Thyroid gland (tissue), 4 donors: Measurements from ENCODE around the gene ADGRE3. TPM values are rescaled to one million over a fixed set of nuclear protein-coding genes. Genes with fewer than 3 reads are reported as not detected.
"Not testable (repeated sequence)": the region's sequence is repeated elsewhere in the genome, so short reads cannot be mapped to it uniquely, and the experiment has no call there.

Source experiments
- DNase-seq, 2 donors: peaks; one replicate each; pipeline ENCODE4 v3.0.0-alpha.2; 2019
- H3K27ac ChIP-seq, 3 donors: fragments of 200-600 bp; sonication (generic); 1 replicate in 2 of 3; 2 replicates in 1 of 3; pipeline ENCODE4 v1.5.1; 2016 to 2019; ENCODE audit warnings: mild to moderate bottlenecking in 1 of 3, moderate library complexity in 1 of 3
- H3K27me3 ChIP-seq: fragments of 200-600 bp; sonication (generic); one replicate; pipeline ENCODE4 v1.5.1; 2019
- H3K36me3 ChIP-seq, 2 donors: fragments of 200-600 bp; sonication (generic); one replicate each; pipeline ENCODE4 v1.5.1; 2016 to 2019
- H3K4me1 ChIP-seq, 2 donors: fragments of 200-600 bp; sonication (generic); one replicate each; pipeline ENCODE4 v1.5.1; 2017 to 2019
- H3K4me3 ChIP-seq, 3 donors: fragments of 200-600 bp; sonication (generic); replicated peaks in 1 of 3; 1 replicate in 2 of 3; 2 replicates in 1 of 3; pipeline ENCODE4 v1.5.1; 2016; ENCODE audit warnings: mild to moderate bottlenecking in 1 of 3
- H3K9me3 ChIP-seq: fragments of 200-600 bp; sonication (generic); one replicate; pipeline ENCODE4 v1.5.1; 2017
- POLR2A ChIP-seq, 2 donors: fragments of 450-650 bp; IDR thresholded peaks; one replicate each; pipeline ENCODE4 v1.6.1; 2017; ENCODE audit warnings: antibody characterized with exemption in 2 of 2, mild to moderate bottlenecking in 2 of 2, moderate library complexity in 1 of 2
- WGBS, 2 donors: methylation state at CpG; one replicate each; pipeline ENCODE4 v1.1.5; 2017; 5-methylcytosine and 5-hydroxymethylcytosine counted together
- intact Hi-C: fragments of 100-400 bp; cut with DNase I; formaldehyde crosslinking; loops from one replicate; pipeline ENCODE4 v1.15.1; 2023
- total RNA-seq, 4 donors: library from RNA; depleted of rRNA; stranded (reverse); fragments of >200 nt; gene quantifications; one replicate each; pipeline ENCODE4 v1.2.3, GENCODE V29; 2016
- TF ChIP-seq, protein P1 (sequence below), 6 experiments: fragments of 200-600 bp in 3 of 6; fragments of 450-650 bp in 3 of 6; sonication (generic) in 3 of 6; IDR thresholded peaks; one replicate each; pipeline ENCODE4 v1.5.1; 2016 to 2019; ENCODE audit warnings: antibody characterized with exemption in 6 of 6, mild to moderate bottlenecking in 2 of 6, inconsistent platforms in 1 of 6, moderate library complexity in 1 of 6

Gene ADGRE3
- total RNA-seq, 4 donors from 2014 or later, result 0.24 TPM; not detected in 3

DNA sequence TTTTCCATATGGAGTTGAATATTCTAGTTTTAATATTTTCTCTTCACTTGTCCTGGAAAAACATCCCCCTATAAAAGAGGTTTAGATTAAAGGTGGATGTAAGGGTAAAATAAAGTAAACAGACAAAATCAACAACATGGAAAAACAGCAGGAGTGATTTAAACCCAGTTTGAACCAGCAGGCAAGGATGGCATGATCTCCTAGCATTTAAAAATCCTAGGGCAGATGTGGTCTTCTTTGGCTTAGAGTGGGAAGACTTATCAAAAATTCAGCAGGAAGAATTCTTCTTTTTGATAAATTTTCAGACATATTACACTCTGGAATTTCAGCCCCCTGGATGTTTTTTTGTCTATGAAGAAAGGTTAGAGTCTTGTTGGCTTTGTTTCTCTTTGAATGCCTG lies 55.2 kb downstream of the ADGRE3 start:
- H3K4me1 ChIP-seq, result no peaks in the 10 kb centered on the region
- H3K4me3 ChIP-seq, result no peak overlapping the region
- no peaks in the 10 kb centered on the region for H3K36me3 ChIP-seq
- intact Hi-C loops, result no loop called here
- TF ChIP-seq, protein P1, sequence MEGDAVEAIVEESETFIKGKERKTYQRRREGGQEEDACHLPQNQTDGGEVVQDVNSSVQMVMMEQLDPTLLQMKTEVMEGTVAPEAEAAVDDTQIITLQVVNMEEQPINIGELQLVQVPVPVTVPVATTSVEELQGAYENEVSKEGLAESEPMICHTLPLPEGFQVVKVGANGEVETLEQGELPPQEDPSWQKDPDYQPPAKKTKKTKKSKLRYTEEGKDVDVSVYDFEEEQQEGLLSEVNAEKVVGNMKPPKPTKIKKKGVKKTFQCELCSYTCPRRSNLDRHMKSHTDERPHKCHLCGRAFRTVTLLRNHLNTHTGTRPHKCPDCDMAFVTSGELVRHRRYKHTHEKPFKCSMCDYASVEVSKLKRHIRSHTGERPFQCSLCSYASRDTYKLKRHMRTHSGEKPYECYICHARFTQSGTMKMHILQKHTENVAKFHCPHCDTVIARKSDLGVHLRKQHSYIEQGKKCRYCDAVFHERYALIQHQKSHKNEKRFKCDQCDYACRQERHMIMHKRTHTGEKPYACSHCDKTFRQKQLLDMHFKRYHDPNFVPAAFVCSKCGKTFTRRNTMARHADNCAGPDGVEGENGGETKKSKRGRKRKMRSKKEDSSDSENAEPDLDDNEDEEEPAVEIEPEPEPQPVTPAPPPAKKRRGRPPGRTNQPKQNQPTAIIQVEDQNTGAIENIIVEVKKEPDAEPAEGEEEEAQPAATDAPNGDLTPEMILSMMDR (IDR thresholded peaks at IDR 0.05), result no peak
- no peak for TF ChIP-seq POLR2A (IDR thresholded peaks at IDR 0.05)
- DNase-seq, result no peak
- H3K9me3 ChIP-seq, result no peaks in the 10 kb centered on the region
- no peaks in the 10 kb centered on the region for H3K27me3 ChIP-seq
- no peak overlapping the region for H3K27ac ChIP-seq

DNA sequence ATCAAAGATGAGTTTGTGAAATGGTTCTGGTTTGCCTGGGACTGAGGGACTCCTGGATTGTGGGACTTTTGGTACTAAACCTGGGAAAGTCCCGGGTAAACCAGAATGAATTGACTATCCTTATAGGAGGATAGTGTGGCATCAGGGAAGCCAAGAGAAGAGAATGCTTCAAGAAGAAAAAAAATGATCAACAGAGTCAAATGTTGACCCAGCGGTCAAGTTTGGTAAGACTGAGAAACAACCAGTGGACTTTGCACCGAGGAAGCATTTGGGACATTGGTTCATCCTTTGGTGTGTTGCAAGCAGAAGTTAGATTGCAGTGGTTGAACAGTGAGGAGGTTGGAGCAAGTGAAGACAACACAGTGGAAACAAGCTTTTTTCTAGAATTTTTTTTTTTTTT lies 58.2 kb downstream of the ADGRE3 start:
- no peaks in the 10 kb centered on the region for H3K27me3 ChIP-seq
- H3K4me1 ChIP-seq, result no peaks in the 10 kb centered on the region
- TF ChIP-seq, protein P1 (IDR thresholded peaks at IDR 0.05), result no peak
- TF ChIP-seq POLR2A (IDR thresholded peaks at IDR 0.05), result no peak
- DNase-seq, result no peak
- H3K36me3 ChIP-seq, result no peaks in the 10 kb centered on the region
- H3K4me3 ChIP-seq, result no peak overlapping the region
- intact Hi-C loops, result no loop called here
- H3K27ac ChIP-seq, result no peak overlapping the region
- 91% methylated on average over 3 of the region's 3 CpGs for WGBS, 2 donors
- no peaks in the 10 kb centered on the region for H3K9me3 ChIP-seq

DNA sequence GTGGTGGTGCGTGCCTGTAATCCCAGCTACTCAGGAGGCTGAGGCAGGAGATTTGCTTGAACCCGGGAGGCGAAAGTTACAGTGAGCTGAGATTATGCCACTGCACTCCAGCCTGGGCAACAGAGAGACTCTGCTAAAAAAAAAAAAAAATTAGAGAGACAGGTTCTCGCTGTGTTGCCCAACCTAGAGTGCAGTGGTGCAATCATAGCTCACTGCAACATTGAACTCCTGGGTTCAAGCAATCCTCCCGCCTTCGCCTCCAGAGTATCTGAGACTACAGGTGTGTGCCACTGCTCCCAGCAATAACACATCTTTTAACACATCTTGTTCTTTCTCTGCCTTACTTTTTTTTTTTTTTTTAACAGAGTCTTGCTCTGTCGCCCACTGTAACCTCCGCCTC lies 59.0 kb downstream of the ADGRE3 start:
- Histone ChIP-seq H3K9me3 (no peaks in the 10 kb centered on the region), H3K27me3 (no peaks in the 10 kb centered on the region), H3K27ac (no peak overlapping the region), H3K36me3 (no peaks in the 10 kb centered on the region), H3K4me3 (no peak overlapping the region), H3K4me1 (no peaks in the 10 kb centered on the region)
- DNase-seq, result no peak
- no peak for TF ChIP-seq POLR2A (IDR thresholded peaks at IDR 0.05)
- TF ChIP-seq, protein P1 (IDR thresholded peaks at IDR 0.05), result no peak
- 90 to 95% methylated on average over 8 of the region's 8 CpGs for WGBS, 2 donors
- intact Hi-C loops, result no loop called here

DNA sequence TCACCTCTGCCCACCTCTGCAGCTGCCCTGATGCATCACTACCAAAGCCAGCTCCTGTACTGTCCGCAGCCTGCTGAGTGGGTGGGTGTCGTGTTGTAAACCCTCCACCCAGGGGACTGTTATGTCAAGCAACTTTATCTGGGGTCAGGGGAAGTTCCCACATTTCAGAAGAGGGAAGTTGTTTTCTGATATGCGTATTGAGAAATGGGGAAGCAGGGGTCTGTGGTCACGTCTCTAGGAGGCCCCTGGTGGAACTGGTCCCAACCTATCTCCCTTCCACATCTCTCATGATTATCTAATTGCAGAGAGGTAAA lies 60.6 kb downstream of the ADGRE3 start:
- no peak overlapping the region for H3K27ac ChIP-seq
- no peaks in the 10 kb centered on the region for H3K9me3 ChIP-seq
- 64 to 72% methylated on average over 4 of the region's 4 CpGs for WGBS, 2 donors
- H3K4me3 ChIP-seq, result no peak overlapping the region
- no peaks in the 10 kb centered on the region for H3K36me3 ChIP-seq
- TF ChIP-seq POLR2A (IDR thresholded peaks at IDR 0.05), result no peak
- TF ChIP-seq, protein P1 (IDR thresholded peaks at IDR 0.05), result no peak
- no peaks in the 10 kb centered on the region for H3K4me1 ChIP-seq
- intact Hi-C loops, result no loop called here
- no peak for DNase-seq
- no peaks in the 10 kb centered on the region for H3K27me3 ChIP-seq

DNA sequence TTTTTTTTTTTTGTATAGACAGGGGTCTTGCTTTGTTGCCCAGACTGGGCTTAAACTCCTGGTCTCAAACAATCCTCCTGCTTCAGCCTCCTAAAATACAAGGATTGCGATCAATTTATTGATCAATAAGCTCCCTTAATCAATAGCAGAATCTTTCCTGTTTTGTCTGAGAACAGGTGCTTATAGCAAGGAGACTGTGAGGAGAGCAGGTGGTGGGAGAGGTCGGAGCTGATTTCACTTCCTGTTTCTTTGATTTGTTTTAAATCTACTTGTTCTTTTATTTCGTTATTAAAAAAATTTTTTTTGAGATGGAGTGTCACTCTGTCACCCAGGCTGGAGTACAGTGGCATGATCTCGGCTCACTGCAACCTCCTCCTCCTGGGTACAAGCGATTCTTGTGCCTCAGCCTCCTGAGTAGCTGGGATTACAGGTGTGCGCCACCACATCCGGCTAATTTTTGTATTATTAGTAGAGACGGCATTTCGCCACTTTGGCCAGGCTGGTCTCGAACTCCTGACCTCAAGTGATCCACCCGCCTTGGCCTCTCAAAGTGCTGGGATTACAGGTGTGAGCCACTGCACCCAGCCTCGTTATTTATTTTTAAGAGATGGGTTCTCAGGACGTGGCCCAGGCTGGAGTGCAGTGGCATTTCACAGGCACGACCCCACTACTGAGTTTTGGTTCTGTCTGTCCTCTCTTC lies 61.1 kb downstream of the ADGRE3 start:
- WGBS, 2 donors, result 78 to 79% methylated on average over 14 of the region's 14 CpGs
- H3K4me1 ChIP-seq, intact Hi-C loops, H3K36me3 ChIP-seq, H3K9me3 ChIP-seq, H3K27me3 ChIP-seq, H3K27ac ChIP-seq, DNase-seq, H3K4me3 ChIP-seq: not testable (repeated sequence)

DNA sequence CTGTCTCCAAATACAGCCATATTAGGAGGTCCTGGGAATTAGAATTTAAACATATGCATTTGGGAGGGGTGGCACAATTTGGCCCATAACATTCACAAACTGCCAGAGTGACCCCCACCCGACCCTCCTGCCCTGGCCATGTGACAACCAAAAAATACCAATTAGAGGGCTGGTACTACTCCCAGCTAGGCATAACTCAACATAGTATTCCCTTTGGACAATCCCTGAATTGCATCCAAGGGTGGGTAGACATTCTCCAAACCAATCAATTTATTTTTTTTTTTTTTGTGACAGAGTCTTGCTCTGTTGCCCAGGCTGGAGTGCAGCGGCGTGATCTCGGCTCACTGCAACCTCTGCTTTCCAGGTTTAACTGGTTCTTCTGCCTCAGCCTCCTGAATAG lies 62.0 kb downstream of the ADGRE3 start:
- no peak overlapping the region for H3K27ac ChIP-seq
- no peak overlapping the region for H3K4me3 ChIP-seq
- WGBS, 2 donors, result 78% methylated on average over 4 of the region's 4 CpGs
- no peaks in the 10 kb centered on the region for H3K27me3 ChIP-seq
- intact Hi-C loops, result no loop called here
- H3K4me1 ChIP-seq, result no peaks in the 10 kb centered on the region
- H3K9me3 ChIP-seq, result no peaks in the 10 kb centered on the region
- no peak for TF ChIP-seq POLR2A (IDR thresholded peaks at IDR 0.05)
- TF ChIP-seq, protein P1 (IDR thresholded peaks at IDR 0.05), result no peak
- no peak for DNase-seq
- no peaks in the 10 kb centered on the region for H3K36me3 ChIP-seq

DNA sequence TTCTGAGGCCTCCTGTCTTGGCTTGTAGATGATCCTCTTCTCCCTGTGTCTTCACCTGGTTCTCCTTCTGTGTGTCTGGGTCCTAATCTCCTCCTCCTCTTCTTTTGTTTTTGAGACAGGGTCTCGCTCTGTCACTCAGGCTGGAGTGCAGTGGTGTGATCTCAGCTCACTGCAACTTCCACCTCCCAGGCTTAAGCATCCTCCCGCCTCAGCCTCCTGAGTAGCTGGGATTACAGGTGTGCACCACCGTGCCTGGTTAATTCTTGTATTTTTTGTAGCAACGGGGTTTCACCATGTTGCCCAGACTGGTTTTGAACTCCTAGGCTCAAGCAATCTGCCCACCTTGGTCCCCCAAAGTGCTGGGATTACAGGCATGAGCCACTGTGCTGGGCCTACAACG lies 62.4 kb downstream of the ADGRE3 start:
- H3K27me3 ChIP-seq, intact Hi-C loops, DNase-seq, H3K27ac ChIP-seq, H3K4me1 ChIP-seq, H3K9me3 ChIP-seq, H3K36me3 ChIP-seq, H3K4me3 ChIP-seq: not testable (repeated sequence)
- 84 to 86% methylated on average over 5 of the region's 5 CpGs for WGBS, 2 donors
